K562 (cell line): ENCODE measurements around the gene CATSPER1. TPM values are rescaled to one million over a fixed set of nuclear protein-coding genes. Genes with fewer than 3 reads are reported as not detected.

ENCODE experiments used
- ATAC-seq: fragments of 200-7000 bp; cut with Tn5 transposase; 3 replicates; pipeline ENCODE4 v1.9.1; 2020; ENCODE audit warnings: moderate library complexity
- BruUV-seq: library from RNA; stranded (reverse); fragments of 400-500 nt; replicated peaks from 2 replicates; lab custom pipeline; 2021; lab: Mats Ljungman, UMichigan
- CTCF ChIA-PET: fragments of 300-600 bp; formaldehyde crosslinking; extraction: SDS; loops from one replicate; lab custom pipeline; 2021; ENCODE audit warnings: low intra/inter-chr PET ratio; lab: Yijun Ruan, JAX
- POLR2A ChIA-PET: fragments of 300-600, 350-650 bp; sonication (Branson Sonifier 250); formaldehyde crosslinking; extraction: SDS; loops from one replicate; lab custom pipeline; 2021; ENCODE audit warnings: antibody characterized with exemption, inconsistent platforms; lab: Yijun Ruan, JAX
- DNase-seq, 4 experiments: peaks; one replicate each; pipeline versions ENCODE4 v3.0.0 to v3.0.0-alpha.2; 2011 to 2018; ENCODE audit warnings: low spot score in 3 of 4, mixed read lengths in 3 of 4; ENCODE audit errors: extremely low read depth in 1 of 4
- FAIRE-seq: peaks from 2 replicates; lab custom pipeline; 2011; peaks lifted over from hg19 to GRCh38; lab: Jason Lieb, UNC
- H2AFZ ChIP-seq: 2 replicates; pipeline ENCODE4 v1.6.0; 2011; ENCODE audit warnings: low read depth, low read length, control low read depth, inconsistent platforms
- H3K27ac ChIP-seq: fragments of 200-600 bp; 3 replicates; pipeline ENCODE4 v1.8.0; 2011; ENCODE audit warnings: low read depth, mild to moderate bottlenecking, control low read depth, inconsistent platforms, low read length, moderate library complexity, mixed read lengths; ENCODE audit errors: extremely low read depth
- H3K27me3 ChIP-seq, 2 experiments: fragments of 300-600 bp in 1 of 2; 2 replicates in 1 of 2; 3 replicates in 1 of 2; pipeline versions ENCODE4 v1.6.0 to v1.8.0; 2011; ENCODE audit warnings: inconsistent platforms in 2 of 2, low read length in 2 of 2, mild to moderate bottlenecking in 1 of 2, mixed read lengths in 1 of 2, moderate library complexity in 1 of 2; ENCODE audit not compliant: control insufficient read depth in 2 of 2, insufficient read depth in 2 of 2
- H3K36me3 ChIP-seq: fragments of 300-600 bp; 3 replicates; pipeline ENCODE4 v1.8.0; 2011; ENCODE audit warnings: mild to moderate bottlenecking, low read length, inconsistent platforms; ENCODE audit not compliant: control insufficient read depth, insufficient read depth
- H3K4me1 ChIP-seq, 2 experiments: fragments of 200-600 bp in 1 of 2; replicated peaks in 1 of 2; 2 replicates in 1 of 2; 3 replicates in 1 of 2; pipeline versions ENCODE4 v1.5.1 to v1.8.0; 2011; ENCODE audit warnings: inconsistent platforms in 2 of 2, low read length in 2 of 2, mild to moderate bottlenecking in 1 of 2, mixed read lengths in 1 of 2, moderate library complexity in 1 of 2; ENCODE audit not compliant: control insufficient read depth in 2 of 2, insufficient read depth in 2 of 2
- H3K4me2 ChIP-seq: 2 replicates; pipeline ENCODE4 v1.6.1; 2011; ENCODE audit warnings: low read length, control low read depth, inconsistent platforms, mixed read lengths; ENCODE audit not compliant: insufficient read depth
- H3K4me3 ChIP-seq: fragments of 200-600 bp; sonication (generic), shearing (Covaris generic); 2 replicates; pipeline ENCODE4 v1.5.1; 2016; ENCODE audit warnings: control low read depth, inconsistent platforms
- H3K79me2 ChIP-seq: fragments of 200-600 bp; 3 replicates; pipeline ENCODE4 v1.8.0; 2011; ENCODE audit warnings: low read length, inconsistent platforms; ENCODE audit not compliant: control insufficient read depth, insufficient read depth
- H3K9ac ChIP-seq, 2 experiments: 2 replicates each; pipeline versions ENCODE4 v1.6.0 to v1.6.1; 2011; ENCODE audit warnings: low read depth in 2 of 2, low read length in 2 of 2, control low read depth in 1 of 2, inconsistent platforms in 1 of 2, mild to moderate bottlenecking in 1 of 2, mixed read lengths in 1 of 2; ENCODE audit not compliant: insufficient read depth in 1 of 2
- H3K9me1 ChIP-seq: one replicate; pipeline ENCODE4 v1.6.0; 2011; ENCODE audit warnings: inconsistent platforms, mild to moderate bottlenecking, low read length, moderate library complexity; ENCODE audit not compliant: control insufficient read depth, insufficient read depth
- H3K9me3 ChIP-seq: replicated peaks from 2 replicates; pipeline ENCODE4 v1.5.1; 2011; ENCODE audit warnings: low read depth, low read length, inconsistent platforms; ENCODE audit not compliant: control insufficient read depth, insufficient read depth
- H4K20me1 ChIP-seq: replicated peaks from 2 replicates; pipeline ENCODE4 v1.6.1; 2011; ENCODE audit warnings: low read length, inconsistent platforms, mixed read lengths; ENCODE audit not compliant: control insufficient read depth, insufficient read depth
- CXXC5 ChIP-seq: fragments of 250-450 bp; sonication (Bioruptor Pico); IDR thresholded peaks from 2 replicates; pipeline ENCODE4 v1.8.0; 2022; ENCODE audit warnings: inconsistent platforms, mild to moderate bottlenecking, moderate library complexity
- GABPA ChIP-seq: fragments of 200-800 bp; sonication (Bioruptor generic); conservative IDR thresholded peaks from 2 replicates; pipeline ENCODE4 v1.6.1; 2016; ENCODE audit warnings: low read depth, missing genetic modification characterization, missing compliant biosample characterization
- LEF1 ChIP-seq: fragments of 450-650 bp; IDR thresholded peaks from 2 replicates; pipeline ENCODE4 v1.6.1; 2016; ENCODE audit warnings: mild to moderate bottlenecking
- MYNN ChIP-seq, 2 experiments: sonication (generic); formaldehyde crosslinking in 1 of 2; IDR thresholded peaks; 2 replicates each; pipeline versions ENCODE4 v1.5.0 to v1.6.1; 2016 to 2020; ENCODE audit warnings: antibody characterized with exemption in 1 of 2, missing genetic modification reagents in 1 of 2
- NR3C1 ChIP-seq: sonication (generic); formaldehyde crosslinking; IDR thresholded peaks from 2 replicates; pipeline ENCODE4 v1.8.1; 2022; ENCODE audit warnings: missing genetic modification reagents
- SMARCB1 ChIP-seq: IDR thresholded peaks from 2 replicates; pipeline ENCODE4 v1.6.1; 2011; ENCODE audit warnings: improper control_type of control experiment, low read depth; ENCODE audit not compliant: insufficient read length
- STAT5A ChIP-seq: IDR thresholded peaks from 2 replicates; pipeline ENCODE4 v1.6.1; 2012; ENCODE audit warnings: low read length, inconsistent platforms, borderline replicate concordance
- TARDBP ChIP-seq: fragments of 450-650 bp; IDR thresholded peaks from 2 replicates; pipeline ENCODE4 v1.6.1; 2016
- XRCC4 ChIP-seq: IDR thresholded peaks from one replicate; pipeline ENCODE4 v1.6.1; 2011; ENCODE audit not compliant: insufficient read depth, insufficient read length; ENCODE audit errors: extremely low read depth
- WGBS: fragments of 100-300 bp; shearing (Covaris generic); methylation state at CpG from one replicate; pipeline ENCODE4 v1.1.6; 2016; ENCODE audit warnings: low coverage, mixed read lengths; ENCODE audit not compliant: insufficient coverage; ENCODE audit errors: missing lambda C conversion rate; 5-methylcytosine and 5-hydroxymethylcytosine counted together
- in situ Hi-C: fragments of 300-500 bp; cut with MboI; formaldehyde crosslinking; loops from 4 replicates; pipeline ENCODE4 v1.15.0; 2018; ENCODE audit warnings: inconsistent platforms, mixed read lengths
- intact Hi-C: fragments of 100-400 bp; cut with micrococcal nuclease; formaldehyde crosslinking; loops from 2 replicates; pipeline ENCODE4 v1.14.2; 2022
- polyA plus RNA-seq, 8 experiments: library from polyadenylated mRNA; depleted of rRNA in 4 of 8; stranded (reverse) in 5 of 8; unstranded in 3 of 8; fragments of >200 nt; fragmentation: Nextera tagmentation in 2 of 8; fragmentation: Illumina TruSeq in 1 of 8; extraction: Ambion mirVana in 2 of 8; extraction: Trizol in 1 of 8; gene quantifications; 2 replicates each; pipeline versions ENCODE4 v1.2.1 to v1.2.3, GENCODE V29; 2011 to 2014; ENCODE audit warnings: inconsistent platforms in 1 of 8, missing spikeins in 1 of 8
- total RNA-seq, 7 experiments: library from RNA; depleted of rRNA in 6 of 7; stranded (reverse); fragments of >200 nt in 6 of 7; fragmentation: Illumina TruSeq in 2 of 7; extraction: Trizol in 2 of 7; gene quantifications; 2 replicates each; pipeline versions ENCODE4 v1.2.1 to v1.2.3, GENCODE V29; 2011 to 2021; ENCODE audit warnings: low replicate concordance in 1 of 7
- TF ChIP-seq, protein P1 (sequence below): fragments of 450-650 bp; IDR thresholded peaks from 2 replicates; pipeline ENCODE4 v1.6.1; 2017; ENCODE audit warnings: antibody characterized with exemption
- TF ChIP-seq, protein P2 (sequence below): fragments of 250-450 bp; sonication (Bioruptor Pico); IDR thresholded peaks from 2 replicates; pipeline ENCODE4 v1.8.0; 2021; ENCODE audit warnings: borderline replicate concordance, mild to moderate bottlenecking, moderate library complexity; ENCODE audit not compliant: poor library complexity, severe bottlenecking
- TF ChIP-seq, protein P3 (sequence below): sonication (generic); formaldehyde crosslinking; IDR thresholded peaks from 2 replicates; pipeline ENCODE4 v1.8.0; 2023; ENCODE audit warnings: missing genetic modification reagents, mild to moderate bottlenecking, borderline replicate concordance

The CATSPER1 gene
- total and polyA plus RNA-seq, 9 of the 15 experiments (the other 6 are each of a cell fraction or from before 2014, with no cell fraction given), result 0.21 to 3.3 (median 0.76) TPM

DNA sequence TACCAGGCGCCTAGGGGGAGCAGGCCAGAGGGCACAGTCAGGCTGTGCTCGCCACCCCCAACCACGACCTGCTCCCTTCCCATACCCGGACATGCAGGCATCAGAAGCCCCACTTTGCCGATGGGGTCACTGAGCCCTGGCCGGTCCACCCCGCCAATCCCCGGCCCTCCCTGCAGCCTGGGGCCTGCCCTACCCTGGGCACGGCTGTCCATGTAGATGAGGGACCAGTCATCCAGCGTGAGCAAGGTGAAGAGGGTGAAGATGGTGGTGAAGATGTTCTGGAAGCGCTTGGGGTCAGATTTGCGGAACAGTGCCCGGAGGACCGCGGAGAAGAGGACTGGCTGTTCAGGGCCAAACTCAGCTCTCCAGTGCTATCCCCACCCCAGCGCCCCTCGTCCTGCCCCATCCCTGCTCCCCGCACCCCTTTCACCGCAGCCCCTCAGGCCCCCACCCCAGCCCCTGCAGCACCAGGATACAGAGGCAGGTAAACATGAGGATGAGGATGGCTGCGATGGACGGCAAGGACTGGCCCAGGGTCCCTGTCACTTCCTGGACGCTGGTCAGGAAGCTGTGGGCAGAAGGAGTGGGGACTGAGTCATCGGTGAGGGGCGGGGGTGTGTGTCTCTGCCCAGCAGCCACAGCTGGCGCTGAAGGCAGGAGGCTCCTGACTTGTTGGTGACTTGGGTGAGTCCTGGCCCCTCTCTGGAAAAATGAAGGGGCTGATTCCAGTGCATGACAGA lies 5.5 kb downstream of the CATSPER1 start:
- CTCF ChIA-PET, result interaction anchor here (0.7 to 1.3 kb wide), 3 partner anchors 25 to 136 kb away, joined by 3 to 4 read pairs (median 4); no protein-coding TSS in a partner anchor
- peaks cover 5% of the 10 kb centered on the region for H3K9me1 ChIP-seq
- peak overlapping the region in 1 of 2 experiments; percentile 75; a peak in 2 of 4 replicates for H3K9ac ChIP-seq
- peak; percentile 82 for FAIRE-seq
- DNase-seq, result peak; percentile 60 to 76 (median 64)
- H3K4me2 ChIP-seq, result 0 out of 2 replicates have a peak overlapping the region, but pooled peaks have one; percentile 9
- POLR2A ChIA-PET, result interaction anchor here (0.6 to 2.7 kb wide), 5 partner anchors 12 to 527 kb away, joined by 3 to 8 read pairs (median 3); no protein-coding TSS in a partner anchor
- intact Hi-C loops, result no loop called here
- H3K79me2 ChIP-seq, result no peaks in the 10 kb centered on the region
- H3K4me1 ChIP-seq, result peaks cover 21 to 67% of the 10 kb centered on the region in 2 experiments
- no TSS peak for BruUV-seq
- in situ Hi-C loops, result no loop called here
- peak; percentile 52 for ATAC-seq
- no peak overlapping the region for H3K4me3 ChIP-seq
- H3K27ac ChIP-seq, result no peak overlapping the region; the same call in 2 of the 3 replicates
- no peaks in the 10 kb centered on the region for H3K36me3 ChIP-seq
- H4K20me1 ChIP-seq, result no peaks in the 10 kb centered on the region
- H2AFZ ChIP-seq, result peak overlapping the region; percentile 47
- WGBS, result 56% methylated on average over 19 of the region's 25 CpGs
- H3K9me3 ChIP-seq, result no peaks in the 10 kb centered on the region
- H3K27me3 ChIP-seq, result no peaks in the 10 kb centered on the region
- TF ChIP-seq, protein P1, sequence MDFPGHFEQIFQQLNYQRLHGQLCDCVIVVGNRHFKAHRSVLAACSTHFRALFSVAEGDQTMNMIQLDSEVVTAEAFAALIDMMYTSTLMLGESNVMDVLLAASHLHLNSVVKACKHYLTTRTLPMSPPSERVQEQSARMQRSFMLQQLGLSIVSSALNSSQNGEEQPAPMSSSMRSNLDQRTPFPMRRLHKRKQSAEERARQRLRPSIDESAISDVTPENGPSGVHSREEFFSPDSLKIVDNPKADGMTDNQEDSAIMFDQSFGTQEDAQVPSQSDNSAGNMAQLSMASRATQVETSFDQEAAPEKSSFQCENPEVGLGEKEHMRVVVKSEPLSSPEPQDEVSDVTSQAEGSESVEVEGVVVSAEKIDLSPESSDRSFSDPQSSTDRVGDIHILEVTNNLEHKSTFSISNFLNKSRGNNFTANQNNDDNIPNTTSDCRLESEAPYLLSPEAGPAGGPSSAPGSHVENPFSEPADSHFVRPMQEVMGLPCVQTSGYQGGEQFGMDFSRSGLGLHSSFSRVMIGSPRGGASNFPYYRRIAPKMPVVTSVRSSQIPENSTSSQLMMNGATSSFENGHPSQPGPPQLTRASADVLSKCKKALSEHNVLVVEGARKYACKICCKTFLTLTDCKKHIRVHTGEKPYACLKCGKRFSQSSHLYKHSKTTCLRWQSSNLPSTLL, result no peak
- no peak for TF ChIP-seq CXXC5
- peak; percentile 47 for TF ChIP-seq GABPA (tag)
- TF ChIP-seq, protein P2, sequence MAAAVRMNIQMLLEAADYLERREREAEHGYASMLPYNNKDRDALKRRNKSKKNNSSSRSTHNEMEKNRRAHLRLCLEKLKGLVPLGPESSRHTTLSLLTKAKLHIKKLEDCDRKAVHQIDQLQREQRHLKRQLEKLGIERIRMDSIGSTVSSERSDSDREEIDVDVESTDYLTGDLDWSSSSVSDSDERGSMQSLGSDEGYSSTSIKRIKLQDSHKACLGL (CRISPR knock-in tag), result no peak
- TF ChIP-seq LEF1, result no peak
- no peak for TF ChIP-seq XRCC4
- no peak for TF ChIP-seq SMARCB1
- TF ChIP-seq STAT5A, result no peak
- peak; percentile 68; the same call in 1 of the 2 replicates for TF ChIP-seq MYNN (IDR thresholded peaks at IDR 0.05)
- no peak for TF ChIP-seq MYNN (CRISPR knock-in tag; IDR thresholded peaks at IDR 0.05)
- TF ChIP-seq, protein P3, sequence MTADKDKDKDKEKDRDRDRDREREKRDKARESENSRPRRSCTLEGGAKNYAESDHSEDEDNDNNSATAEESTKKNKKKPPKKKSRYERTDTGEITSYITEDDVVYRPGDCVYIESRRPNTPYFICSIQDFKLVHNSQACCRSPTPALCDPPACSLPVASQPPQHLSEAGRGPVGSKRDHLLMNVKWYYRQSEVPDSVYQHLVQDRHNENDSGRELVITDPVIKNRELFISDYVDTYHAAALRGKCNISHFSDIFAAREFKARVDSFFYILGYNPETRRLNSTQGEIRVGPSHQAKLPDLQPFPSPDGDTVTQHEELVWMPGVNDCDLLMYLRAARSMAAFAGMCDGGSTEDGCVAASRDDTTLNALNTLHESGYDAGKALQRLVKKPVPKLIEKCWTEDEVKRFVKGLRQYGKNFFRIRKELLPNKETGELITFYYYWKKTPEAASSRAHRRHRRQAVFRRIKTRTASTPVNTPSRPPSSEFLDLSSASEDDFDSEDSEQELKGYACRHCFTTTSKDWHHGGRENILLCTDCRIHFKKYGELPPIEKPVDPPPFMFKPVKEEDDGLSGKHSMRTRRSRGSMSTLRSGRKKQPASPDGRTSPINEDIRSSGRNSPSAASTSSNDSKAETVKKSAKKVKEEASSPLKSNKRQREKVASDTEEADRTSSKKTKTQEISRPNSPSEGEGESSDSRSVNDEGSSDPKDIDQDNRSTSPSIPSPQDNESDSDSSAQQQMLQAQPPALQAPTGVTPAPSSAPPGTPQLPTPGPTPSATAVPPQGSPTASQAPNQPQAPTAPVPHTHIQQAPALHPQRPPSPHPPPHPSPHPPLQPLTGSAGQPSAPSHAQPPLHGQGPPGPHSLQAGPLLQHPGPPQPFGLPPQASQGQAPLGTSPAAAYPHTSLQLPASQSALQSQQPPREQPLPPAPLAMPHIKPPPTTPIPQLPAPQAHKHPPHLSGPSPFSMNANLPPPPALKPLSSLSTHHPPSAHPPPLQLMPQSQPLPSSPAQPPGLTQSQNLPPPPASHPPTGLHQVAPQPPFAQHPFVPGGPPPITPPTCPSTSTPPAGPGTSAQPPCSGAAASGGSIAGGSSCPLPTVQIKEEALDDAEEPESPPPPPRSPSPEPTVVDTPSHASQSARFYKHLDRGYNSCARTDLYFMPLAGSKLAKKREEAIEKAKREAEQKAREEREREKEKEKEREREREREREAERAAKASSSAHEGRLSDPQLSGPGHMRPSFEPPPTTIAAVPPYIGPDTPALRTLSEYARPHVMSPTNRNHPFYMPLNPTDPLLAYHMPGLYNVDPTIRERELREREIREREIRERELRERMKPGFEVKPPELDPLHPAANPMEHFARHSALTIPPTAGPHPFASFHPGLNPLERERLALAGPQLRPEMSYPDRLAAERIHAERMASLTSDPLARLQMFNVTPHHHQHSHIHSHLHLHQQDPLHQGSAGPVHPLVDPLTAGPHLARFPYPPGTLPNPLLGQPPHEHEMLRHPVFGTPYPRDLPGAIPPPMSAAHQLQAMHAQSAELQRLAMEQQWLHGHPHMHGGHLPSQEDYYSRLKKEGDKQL (CRISPR knock-in tag), result no peak
- TF ChIP-seq NR3C1 (CRISPR knock-in tag), result no peak
- no peak for TF ChIP-seq TARDBP
